HepG2 (cell line): ENCODE results near the gene L3MBTL1. TPM values are rescaled to one million over a fixed set of nuclear protein-coding genes. Genes with fewer than 3 reads are reported as not detected.

ENCODE experiments used
- ARNT2 ChIP-seq: sonication (generic); formaldehyde crosslinking; IDR thresholded peaks from 2 replicates; pipeline ENCODE4 v1.8.0; 2022; ENCODE audit warnings: mild to moderate bottlenecking, low read depth, missing genetic modification reagents, moderate library complexity
- HMG20B ChIP-seq: conservative IDR thresholded peaks from 2 replicates; pipeline ENCODE4 v1.6.1; 2016; ENCODE audit warnings: missing genetic modification reagents, missing compliant biosample characterization
- KIAA2018 ChIP-seq: sonication (generic); formaldehyde crosslinking; IDR thresholded peaks from 2 replicates; pipeline ENCODE4 v1.5.0; 2020; ENCODE audit warnings: mild to moderate bottlenecking, missing genetic modification reagents, borderline replicate concordance
- MBD4 ChIP-seq: IDR thresholded peaks from 2 replicates; pipeline ENCODE4 v1.6.1; 2012; ENCODE audit warnings: low read length, inconsistent platforms, borderline replicate concordance
- PHF8 ChIP-seq: sonication (generic); formaldehyde crosslinking; IDR thresholded peaks from 2 replicates; pipeline ENCODE4 v1.5.0; 2020; ENCODE audit warnings: missing genetic modification reagents
- POGK ChIP-seq: sonication (generic); formaldehyde crosslinking; conservative IDR thresholded peaks from 2 replicates; pipeline ENCODE4 v1.8.0; 2022; ENCODE audit warnings: mild to moderate bottlenecking, moderate library complexity, missing genetic modification reagents
- RELA ChIP-seq: sonication (generic); formaldehyde crosslinking; IDR thresholded peaks from 2 replicates; pipeline ENCODE4 v1.4.0; 2020; ENCODE audit warnings: missing genetic modification reagents
- SKI ChIP-seq: fragments of 450-650 bp; IDR thresholded peaks from one replicate; pipeline ENCODE4 v1.6.1; 2018; ENCODE audit warnings: mild to moderate bottlenecking; ENCODE audit not compliant: partially characterized antibody
- ZKSCAN5 ChIP-seq: sonication (generic); formaldehyde crosslinking; IDR thresholded peaks from 2 replicates; pipeline ENCODE4 v1.5.1; 2020; ENCODE audit warnings: mild to moderate bottlenecking, missing genetic modification reagents
- ZNF205 ChIP-seq: IDR thresholded peaks from 2 replicates; pipeline ENCODE4 v1.6.1; 2018; ENCODE audit warnings: missing biosample characterization, missing genetic modification reagents
- ZNF567 ChIP-seq: sonication (generic); formaldehyde crosslinking; IDR thresholded peaks from 2 replicates; pipeline ENCODE4 v1.8.1; 2023; ENCODE audit warnings: mild to moderate bottlenecking, missing genetic modification reagents, borderline replicate concordance
- ZNF589 ChIP-seq: sonication (generic); formaldehyde crosslinking; conservative IDR thresholded peaks from 2 replicates; pipeline ENCODE4 v1.8.0; 2022; ENCODE audit warnings: mild to moderate bottlenecking, moderate library complexity, missing genetic modification reagents
- ZNF775 ChIP-seq: sonication (generic); formaldehyde crosslinking; IDR thresholded peaks from 2 replicates; pipeline ENCODE4 v1.4.0; 2020; ENCODE audit warnings: missing genetic modification reagents, mild to moderate bottlenecking, moderate library complexity, borderline replicate concordance
- ZNF780A ChIP-seq: sonication (generic); formaldehyde crosslinking; IDR thresholded peaks from 2 replicates; pipeline ENCODE4 v1.8.0; 2022; ENCODE audit warnings: mild to moderate bottlenecking, missing genetic modification reagents, moderate library complexity
- ZNF800 ChIP-seq: sonication (generic); formaldehyde crosslinking; IDR thresholded peaks from 2 replicates; pipeline ENCODE4 v1.4.0; 2020; ENCODE audit warnings: missing genetic modification reagents
- ZSCAN29 ChIP-seq: sonication (generic); formaldehyde crosslinking; conservative IDR thresholded peaks from 2 replicates; pipeline ENCODE4 v1.4.0; 2020; ENCODE audit warnings: mild to moderate bottlenecking, missing genetic modification reagents
- polyA plus RNA-seq, 8 experiments: library from polyadenylated mRNA; depleted of rRNA in 3 of 8; stranded (reverse) in 7 of 8; unstranded in 1 of 8; fragments of >200 nt; fragmentation: Illumina TruSeq in 4 of 8; extraction: Trizol in 4 of 8; gene quantifications; 2 replicates each; pipeline versions ENCODE4 v1.2.1 to v1.2.3, GENCODE V29; 2011 to 2016; ENCODE audit warnings: low read depth in 4 of 8, missing spikeins in 1 of 8, mixed read lengths in 1 of 8; ENCODE audit not compliant: insufficient read depth in 1 of 8
- total RNA-seq, 5 experiments: library from RNA; depleted of rRNA; stranded (reverse); fragments of >200 nt; fragmentation: Illumina TruSeq; extraction: Trizol; gene quantifications; 2 replicates each; pipeline ENCODE4 v1.2.3, GENCODE V29; 2016; ENCODE audit warnings: low read depth in 1 of 5

The L3MBTL1 gene
- total and polyA plus RNA-seq, 2 of the 13 experiments (the other 11 are each of a cell fraction or from before 2014, with no cell fraction given), result 9.0 to 17.8 TPM

- TF ChIP-seq ZNF800 (CRISPR knock-in tag) (peak; percentile 48; the same call in 1 of the 2 replicates), ARNT2 (peak; percentile 77; the same call in 1 of the 2 replicates), MBD4 (no peak), KIAA2018 (CRISPR knock-in tag) (no peak), ZNF780A (no peak), ZKSCAN5 (CRISPR knock-in tag) (no peak), ZNF589 (CRISPR knock-in tag) (no peak), ZNF567 (no peak), ZSCAN29 (CRISPR knock-in tag) (0 out of 2 replicates have a peak, but pooled peaks have one; percentile 41), RELA (no peak), SKI (peak; percentile 10), POGK (peak; percentile 21; the same call in 1 of the 2 replicates), ZNF775 (no peak), PHF8 (CRISPR knock-in tag) (peak; percentile 83), ZNF205 (0 out of 2 replicates have a peak, but pooled peaks have one; percentile 34), HMG20B (CRISPR knock-in tag) (no peak)
Observed at GRCh38 chr20:43513931-43514647, 6.6 kb downstream of the L3MBTL1 start (continued).
